Measurements from ENCODE around the gene GLCCI1.
"Not testable (repeated sequence)": the region's sequence is repeated elsewhere in the genome, so short reads cannot be mapped to it uniquely, and the experiment has no call there.

GLCCI1 gene

GRCh38 chr7:7984424-7984823, 15.8 kb downstream of the GLCCI1 start:
- no peak for DNase-seq (ENCODE audit: low read depth)
- no peak for TF ChIP-seq CTCF (conservative IDR thresholded peaks at IDR 0.05; ENCODE audit: low read depth, low read length)
- H3K4me3 ChIP-seq (ENCODE audit: low read depth, low read length), result no peak overlapping the region

- no peak for TF ChIP-seq CTCF (conservative IDR thresholded peaks at IDR 0.05; ENCODE audit: low read depth, low read length)
- no peak for DNase-seq (ENCODE audit: low read depth)
- no peak overlapping the region for H3K4me3 ChIP-seq (ENCODE audit: low read depth, low read length)
Observed at GRCh38 chr7:7988706-7989105, 20.1 kb downstream of the GLCCI1 start.

- no peak overlapping the region for H3K4me3 ChIP-seq (ENCODE audit: low read depth, low read length)
- no peak for DNase-seq (ENCODE audit: low read depth)
- no peak for TF ChIP-seq CTCF (conservative IDR thresholded peaks at IDR 0.05; ENCODE audit: low read depth, low read length)
Observed at GRCh38 chr7:7989133-7989532, 20.5 kb downstream of the GLCCI1 start.

- TF ChIP-seq CTCF (conservative IDR thresholded peaks at IDR 0.05; ENCODE audit: low read depth, low read length), result no peak
- DNase-seq (ENCODE audit: low read depth), result peak; percentile 6
- H3K4me3 ChIP-seq (ENCODE audit: low read depth, low read length), result no peak overlapping the region
Observed at GRCh38 chr7:7989616-7990440, 21.2 kb downstream of the GLCCI1 start.

GRCh38 chr7:7990441-7990761, 21.8 kb downstream of the GLCCI1 start:
- no peak overlapping the region for H3K4me3 ChIP-seq (ENCODE audit: low read depth, low read length)
- TF ChIP-seq CTCF (conservative IDR thresholded peaks at IDR 0.05; ENCODE audit: low read depth, low read length), result no peak
- DNase-seq (ENCODE audit: low read depth), result no peak

GRCh38 chr7:7992506-7992905, 23.9 kb downstream of the GLCCI1 start:
- TF ChIP-seq CTCF (conservative IDR thresholded peaks at IDR 0.05; ENCODE audit: low read depth, low read length), result no peak
- DNase-seq (ENCODE audit: low read depth), result peak; percentile 16

GRCh38 chr7:7995348-7995747, 26.8 kb downstream of the GLCCI1 start:
- not testable (repeated sequence) for H3K4me3 ChIP-seq (ENCODE audit: low read depth, low read length); DNase-seq (ENCODE audit: low read depth)

More at GRCh38 chr7:7992506-7992905, 23.9 kb downstream of the GLCCI1 start:
- H3K4me3 ChIP-seq (ENCODE audit: low read depth, low read length), result no peak overlapping the region

All from choroid plexus epithelial cell (primary cell).